ENCODE results near the gene TTLL9. TPM values are rescaled to one million over a fixed set of nuclear protein-coding genes. Genes with fewer than 3 reads are reported as not detected.
"Not testable (repeated sequence)": the region's sequence is repeated elsewhere in the genome, so short reads cannot be mapped to it uniquely, and the experiment has no call there.

The TTLL9 gene
- total and polyA plus RNA-seq, 4 donors, result 0.06 to 0.08 TPM; not detected in 2

DNA sequence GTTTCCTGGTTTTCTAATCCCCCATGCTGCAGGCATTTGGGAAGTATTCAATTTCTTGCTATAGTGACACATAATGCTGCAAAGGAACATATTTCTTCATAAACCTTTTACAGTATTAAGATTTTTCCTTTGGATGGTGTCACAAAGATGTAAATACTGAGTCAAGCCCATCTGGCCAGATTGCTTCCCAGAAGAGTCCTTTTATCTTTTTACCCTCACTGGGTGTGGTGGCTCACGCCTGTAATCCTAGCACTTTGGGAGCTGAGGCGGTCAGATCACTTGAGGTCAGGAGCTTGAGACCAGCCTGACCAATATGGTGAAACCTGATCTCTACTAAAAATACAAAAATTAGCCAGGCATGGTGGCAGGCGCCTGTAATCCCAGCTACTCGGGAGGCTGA is 59.2 kb downstream of the TTLL9 start:
- H3K27ac ChIP-seq (ENCODE audit: low read depth in 1 of 2, low read length in 2 of 2); H3K27me3 ChIP-seq (ENCODE audit: control insufficient read depth in 4 of 4, insufficient read depth in 4 of 4, low read length in 3 of 4); H3K9me3 ChIP-seq (ENCODE audit: control insufficient read depth in 4 of 4, low read length in 3 of 4); H3K36me3 ChIP-seq (ENCODE audit: control insufficient read depth in 4 of 4, insufficient read depth in 3 of 4, low read depth in 1 of 4, low read length in 3 of 4); H3K9ac ChIP-seq (ENCODE audit: low read depth in 1 of 2, low read length in 2 of 2); H3K4me3 ChIP-seq (ENCODE audit: low read depth in 1 of 3, low read length in 3 of 3); DNase-seq (ENCODE audit: low spot score); H3K4me1 ChIP-seq (ENCODE audit: control insufficient read depth in 4 of 4, insufficient read depth in 4 of 4, low read length in 3 of 4): not testable (repeated sequence)
- 79% methylated on average over 4 of the region's 4 CpGs for WGBS

DNA sequence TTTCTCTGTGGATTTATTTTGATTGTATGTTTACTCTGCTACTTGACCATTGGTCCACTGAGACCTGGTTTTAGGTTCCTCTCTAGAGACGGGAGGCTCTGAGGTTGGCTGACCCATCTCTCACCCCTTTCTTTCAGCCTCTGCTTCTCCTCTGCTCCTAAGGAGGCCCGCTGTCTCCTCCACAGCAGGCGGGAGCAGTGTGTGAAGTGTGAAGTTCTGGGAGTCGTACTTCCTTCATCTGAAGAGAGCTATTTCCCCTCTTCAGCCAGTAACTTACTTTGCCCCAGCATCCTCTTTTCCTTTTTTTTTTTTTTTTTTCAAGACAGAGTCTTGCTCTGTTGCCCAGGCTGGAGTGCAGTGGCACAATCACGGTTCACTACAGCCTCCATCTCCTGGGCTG is 60.3 kb downstream of the TTLL9 start:
- TF ChIP-seq EGR1 (IDR thresholded peaks at IDR 0.05; ENCODE audit: low read depth in 2 of 2) (no peak), RXRA (IDR thresholded peaks at IDR 0.05) (no peak), NR2F2 (IDR thresholded peaks at IDR 0.05) (no peak), SP1 (IDR thresholded peaks at IDR 0.05) (no peak), RAD21 (IDR thresholded peaks at IDR 0.05) (no peak), YY1 (IDR thresholded peaks at IDR 0.05) (no peak), JUND (IDR thresholded peaks at IDR 0.05) (no peak)
- TF ChIP-seq, protein P1, sequence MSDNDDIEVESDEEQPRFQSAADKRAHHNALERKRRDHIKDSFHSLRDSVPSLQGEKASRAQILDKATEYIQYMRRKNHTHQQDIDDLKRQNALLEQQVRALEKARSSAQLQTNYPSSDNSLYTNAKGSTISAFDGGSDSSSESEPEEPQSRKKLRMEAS (IDR thresholded peaks at IDR 0.05), result no peak
- TF ChIP-seq, protein P2, sequence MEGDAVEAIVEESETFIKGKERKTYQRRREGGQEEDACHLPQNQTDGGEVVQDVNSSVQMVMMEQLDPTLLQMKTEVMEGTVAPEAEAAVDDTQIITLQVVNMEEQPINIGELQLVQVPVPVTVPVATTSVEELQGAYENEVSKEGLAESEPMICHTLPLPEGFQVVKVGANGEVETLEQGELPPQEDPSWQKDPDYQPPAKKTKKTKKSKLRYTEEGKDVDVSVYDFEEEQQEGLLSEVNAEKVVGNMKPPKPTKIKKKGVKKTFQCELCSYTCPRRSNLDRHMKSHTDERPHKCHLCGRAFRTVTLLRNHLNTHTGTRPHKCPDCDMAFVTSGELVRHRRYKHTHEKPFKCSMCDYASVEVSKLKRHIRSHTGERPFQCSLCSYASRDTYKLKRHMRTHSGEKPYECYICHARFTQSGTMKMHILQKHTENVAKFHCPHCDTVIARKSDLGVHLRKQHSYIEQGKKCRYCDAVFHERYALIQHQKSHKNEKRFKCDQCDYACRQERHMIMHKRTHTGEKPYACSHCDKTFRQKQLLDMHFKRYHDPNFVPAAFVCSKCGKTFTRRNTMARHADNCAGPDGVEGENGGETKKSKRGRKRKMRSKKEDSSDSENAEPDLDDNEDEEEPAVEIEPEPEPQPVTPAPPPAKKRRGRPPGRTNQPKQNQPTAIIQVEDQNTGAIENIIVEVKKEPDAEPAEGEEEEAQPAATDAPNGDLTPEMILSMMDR (IDR thresholded peaks at IDR 0.05; ENCODE audit: low read depth, low read length, missing input control), result no peak
- H3K9me3 ChIP-seq (ENCODE audit: control insufficient read depth in 4 of 4, low read length in 3 of 4), result no peaks in the 10 kb centered on the region
- H3K36me3 ChIP-seq (ENCODE audit: control insufficient read depth in 4 of 4, insufficient read depth in 3 of 4, low read depth in 1 of 4, low read length in 3 of 4), result no peaks in the 10 kb centered on the region
- H3K27me3 ChIP-seq (ENCODE audit: control insufficient read depth in 4 of 4, insufficient read depth in 4 of 4, low read length in 3 of 4), result no peaks in the 10 kb centered on the region
- H3K9ac ChIP-seq (ENCODE audit: low read depth in 1 of 2, low read length in 2 of 2), result no peak overlapping the region
- H3K4me1 ChIP-seq (ENCODE audit: control insufficient read depth in 4 of 4, insufficient read depth in 4 of 4, low read length in 3 of 4), result no peaks in the 10 kb centered on the region
- WGBS, result 36% methylated on average over 5 of the region's 5 CpGs
- no peak for DNase-seq (ENCODE audit: low spot score)
- H3K4me3 ChIP-seq (ENCODE audit: low read depth in 1 of 3, low read length in 3 of 3), result no peak overlapping the region
- H3K27ac ChIP-seq (ENCODE audit: low read depth in 1 of 2, low read length in 2 of 2), result no peak overlapping the region

DNA sequence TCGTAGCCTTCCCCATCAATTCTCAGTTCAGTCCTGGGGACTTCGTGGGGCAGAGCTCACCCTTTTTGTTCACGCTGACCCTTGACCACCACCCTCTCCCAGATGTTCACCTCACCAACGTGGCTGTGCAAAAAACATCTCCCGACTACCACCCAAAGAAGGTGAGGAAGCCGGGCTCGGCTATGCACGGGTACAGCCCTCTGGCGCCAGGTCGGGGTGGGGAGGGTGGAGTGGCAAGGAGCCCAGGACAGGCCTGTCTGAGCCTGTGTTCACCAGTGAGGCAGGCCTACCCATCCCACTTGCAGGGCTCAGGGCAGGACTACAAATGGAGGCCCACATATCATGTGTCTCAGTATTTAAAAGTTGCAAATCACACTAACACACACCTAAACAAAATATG is 63.3 kb downstream of the TTLL9 start:
- no peaks in the 10 kb centered on the region for H3K9me3 ChIP-seq (ENCODE audit: control insufficient read depth in 4 of 4, low read length in 3 of 4)
- 89% methylated on average over 10 of the region's 10 CpGs for WGBS
- H3K36me3 ChIP-seq (ENCODE audit: control insufficient read depth in 4 of 4, insufficient read depth in 3 of 4, low read depth in 1 of 4, low read length in 3 of 4), result no peaks in the 10 kb centered on the region
- TF ChIP-seq, protein P3, sequence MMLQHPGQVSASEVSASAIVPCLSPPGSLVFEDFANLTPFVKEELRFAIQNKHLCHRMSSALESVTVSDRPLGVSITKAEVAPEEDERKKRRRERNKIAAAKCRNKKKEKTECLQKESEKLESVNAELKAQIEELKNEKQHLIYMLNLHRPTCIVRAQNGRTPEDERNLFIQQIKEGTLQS (IDR thresholded peaks at IDR 0.05), result no peak
- no peak for TF ChIP-seq YY1 (IDR thresholded peaks at IDR 0.05)
- H3K27ac ChIP-seq (ENCODE audit: low read depth in 1 of 2, low read length in 2 of 2), result no peak overlapping the region
- H3K9ac ChIP-seq (ENCODE audit: low read depth in 1 of 2, low read length in 2 of 2), result no peak overlapping the region
- H3K4me1 ChIP-seq (ENCODE audit: control insufficient read depth in 4 of 4, insufficient read depth in 4 of 4, low read length in 3 of 4), result no peaks in the 10 kb centered on the region
- H3K27me3 ChIP-seq (ENCODE audit: control insufficient read depth in 4 of 4, insufficient read depth in 4 of 4, low read length in 3 of 4), result no peaks in the 10 kb centered on the region
- no peak overlapping the region for H3K4me3 ChIP-seq (ENCODE audit: low read depth in 1 of 3, low read length in 3 of 3)
- no peak for DNase-seq (ENCODE audit: low spot score)

DNA sequence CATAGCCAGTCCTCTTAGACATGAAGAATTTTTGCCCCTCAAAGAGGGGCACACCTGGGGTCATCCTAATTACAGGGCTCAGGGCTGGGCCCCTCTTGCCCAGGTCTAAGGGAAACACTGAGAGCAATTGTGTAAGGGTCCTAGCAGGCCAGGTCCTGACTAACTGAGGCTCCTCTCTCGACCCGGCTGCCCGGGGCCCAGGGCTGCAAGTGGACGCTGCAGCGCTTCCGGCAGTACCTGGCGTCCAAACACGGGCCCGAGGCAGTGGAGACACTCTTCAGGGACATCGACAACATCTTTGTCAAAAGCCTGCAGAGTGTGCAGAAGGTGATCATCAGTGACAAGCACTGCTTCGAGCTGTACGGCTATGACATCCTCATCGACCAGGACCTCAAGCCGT is 64.1 kb downstream of the TTLL9 start:
- no peaks in the 10 kb centered on the region for H3K27me3 ChIP-seq (ENCODE audit: control insufficient read depth in 4 of 4, insufficient read depth in 4 of 4, low read length in 3 of 4)
- TF ChIP-seq NR2F2 (IDR thresholded peaks at IDR 0.05) (no peak), SP1 (IDR thresholded peaks at IDR 0.05) (no peak), HNF4G (IDR thresholded peaks at IDR 0.05) (no peak), JUND (IDR thresholded peaks at IDR 0.05) (no peak), HNF4A (conservative IDR thresholded peaks at IDR 0.05) (no peak), EGR1 (IDR thresholded peaks at IDR 0.05; ENCODE audit: low read depth in 2 of 2) (no peak), FOXA2 (IDR thresholded peaks at IDR 0.05) (no peak), RAD21 (IDR thresholded peaks at IDR 0.05) (no peak), RXRA (IDR thresholded peaks at IDR 0.05) (no peak), GABPA (IDR thresholded peaks at IDR 0.05 in 1 of 2, conservative IDR thresholded peaks at IDR 0.05 in 1 of 2) (no peak), TAF1 (conservative IDR thresholded peaks at IDR 0.05) (no peak)
- TF ChIP-seq, protein P2 (IDR thresholded peaks at IDR 0.05; ENCODE audit: low read depth, low read length, missing input control), result no peak
- TF ChIP-seq, protein P1 (IDR thresholded peaks at IDR 0.05), result no peak
- TF ChIP-seq, protein P4, sequence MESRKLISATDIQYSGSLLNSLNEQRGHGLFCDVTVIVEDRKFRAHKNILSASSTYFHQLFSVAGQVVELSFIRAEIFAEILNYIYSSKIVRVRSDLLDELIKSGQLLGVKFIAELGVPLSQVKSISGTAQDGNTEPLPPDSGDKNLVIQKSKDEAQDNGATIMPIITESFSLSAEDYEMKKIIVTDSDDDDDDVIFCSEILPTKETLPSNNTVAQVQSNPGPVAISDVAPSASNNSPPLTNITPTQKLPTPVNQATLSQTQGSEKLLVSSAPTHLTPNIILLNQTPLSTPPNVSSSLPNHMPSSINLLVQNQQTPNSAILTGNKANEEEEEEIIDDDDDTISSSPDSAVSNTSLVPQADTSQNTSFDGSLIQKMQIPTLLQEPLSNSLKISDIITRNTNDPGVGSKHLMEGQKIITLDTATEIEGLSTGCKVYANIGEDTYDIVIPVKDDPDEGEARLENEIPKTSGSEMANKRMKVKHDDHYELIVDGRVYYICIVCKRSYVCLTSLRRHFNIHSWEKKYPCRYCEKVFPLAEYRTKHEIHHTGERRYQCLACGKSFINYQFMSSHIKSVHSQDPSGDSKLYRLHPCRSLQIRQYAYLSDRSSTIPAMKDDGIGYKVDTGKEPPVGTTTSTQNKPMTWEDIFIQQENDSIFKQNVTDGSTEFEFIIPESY (IDR thresholded peaks at IDR 0.05), result no peak
- TF ChIP-seq, protein P3 (IDR thresholded peaks at IDR 0.05), result no peak
- H3K9ac ChIP-seq (ENCODE audit: low read depth in 1 of 2, low read length in 2 of 2), result no peak overlapping the region
- DNase-seq (ENCODE audit: low spot score), result no peak
- H3K27ac ChIP-seq (ENCODE audit: low read depth in 1 of 2, low read length in 2 of 2), result no peak overlapping the region
- no peaks in the 10 kb centered on the region for H3K9me3 ChIP-seq (ENCODE audit: control insufficient read depth in 4 of 4, low read length in 3 of 4)
- H3K36me3 ChIP-seq (ENCODE audit: control insufficient read depth in 4 of 4, insufficient read depth in 3 of 4, low read depth in 1 of 4, low read length in 3 of 4), result no peaks in the 10 kb centered on the region
- H3K4me1 ChIP-seq (ENCODE audit: control insufficient read depth in 4 of 4, insufficient read depth in 4 of 4, low read length in 3 of 4), result no peaks in the 10 kb centered on the region
- 90% methylated on average over 14 of the region's 14 CpGs for WGBS
- H3K4me3 ChIP-seq (ENCODE audit: low read depth in 1 of 3, low read length in 3 of 3), result no peak overlapping the region
